GM19240 (cell line): Measurements from ENCODE around the gene CACNA2D1.

Source experiments
- DNase-seq: peaks from one replicate; pipeline ENCODE4 v3.0.0; 2011; ENCODE audit warnings: low spot score; ENCODE audit not compliant: insufficient read length

Gene CACNA2D1

DNA sequence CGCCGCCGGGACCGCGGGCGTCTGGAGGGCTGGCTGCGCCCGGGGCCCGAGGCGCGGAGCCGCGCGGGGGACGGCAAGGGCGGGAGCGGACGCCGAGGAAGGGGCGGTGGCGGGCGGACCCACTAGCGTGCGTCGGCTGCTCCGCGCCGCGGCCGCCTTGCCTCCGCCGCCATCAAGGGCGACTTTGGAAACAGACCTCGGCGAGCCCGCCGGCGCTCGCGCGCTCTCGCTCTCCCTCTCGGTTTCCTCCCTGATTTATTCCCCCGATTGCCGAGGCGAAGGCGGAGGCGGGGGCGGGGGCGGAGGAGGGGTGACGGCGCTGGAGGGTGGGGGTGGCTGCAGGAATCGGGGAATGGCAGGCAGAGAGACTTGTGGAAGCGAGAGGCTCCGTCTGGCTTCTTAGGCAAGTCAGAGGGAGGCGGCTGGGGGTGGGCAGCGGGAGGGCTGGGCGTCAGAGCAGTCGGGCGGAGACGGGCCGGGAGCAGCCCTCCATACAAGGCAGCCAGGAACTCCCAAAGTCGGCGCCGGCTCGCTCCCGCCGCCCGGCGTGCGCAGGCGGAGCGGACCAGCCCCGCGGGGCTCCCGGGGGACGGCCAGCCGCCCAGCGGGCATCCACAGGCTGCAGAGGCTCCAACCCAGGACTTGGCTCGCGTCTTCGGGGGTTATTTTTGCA, at the start of gene CACNA2D1:
CACNA2D1 (minus strand) TSS at position 231 of the 673 bp plus-strand sequence.
- DNase-seq, result no peak

DNA sequence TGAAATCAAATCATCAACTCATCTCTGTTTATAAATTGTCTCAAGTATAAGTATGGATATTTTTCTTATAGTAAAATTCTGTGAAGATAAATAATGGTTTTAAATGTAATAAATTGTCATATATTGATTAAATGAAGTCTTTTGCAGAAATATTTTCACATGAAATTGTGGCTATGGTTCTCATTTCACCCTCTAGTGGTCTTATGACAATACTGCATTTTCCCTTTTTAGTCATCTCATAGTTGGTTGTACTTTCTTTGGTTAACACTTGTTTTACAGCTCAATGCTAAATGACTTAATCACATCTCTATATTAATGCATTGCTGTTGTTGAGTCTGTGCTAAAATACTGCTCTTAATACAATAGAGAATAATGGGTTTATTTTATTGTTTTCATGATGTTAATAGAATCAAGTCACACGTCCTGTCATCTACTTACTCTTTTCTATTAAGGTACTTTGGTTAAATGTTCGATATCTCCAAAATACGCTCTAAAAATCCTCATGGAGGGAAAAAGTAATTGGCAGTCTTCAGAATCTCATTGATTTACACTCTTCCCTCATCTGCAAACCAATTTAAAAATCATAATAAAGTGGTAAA, 38.0 kb upstream of the CACNA2D1 start:
- no peak for DNase-seq

DNA sequence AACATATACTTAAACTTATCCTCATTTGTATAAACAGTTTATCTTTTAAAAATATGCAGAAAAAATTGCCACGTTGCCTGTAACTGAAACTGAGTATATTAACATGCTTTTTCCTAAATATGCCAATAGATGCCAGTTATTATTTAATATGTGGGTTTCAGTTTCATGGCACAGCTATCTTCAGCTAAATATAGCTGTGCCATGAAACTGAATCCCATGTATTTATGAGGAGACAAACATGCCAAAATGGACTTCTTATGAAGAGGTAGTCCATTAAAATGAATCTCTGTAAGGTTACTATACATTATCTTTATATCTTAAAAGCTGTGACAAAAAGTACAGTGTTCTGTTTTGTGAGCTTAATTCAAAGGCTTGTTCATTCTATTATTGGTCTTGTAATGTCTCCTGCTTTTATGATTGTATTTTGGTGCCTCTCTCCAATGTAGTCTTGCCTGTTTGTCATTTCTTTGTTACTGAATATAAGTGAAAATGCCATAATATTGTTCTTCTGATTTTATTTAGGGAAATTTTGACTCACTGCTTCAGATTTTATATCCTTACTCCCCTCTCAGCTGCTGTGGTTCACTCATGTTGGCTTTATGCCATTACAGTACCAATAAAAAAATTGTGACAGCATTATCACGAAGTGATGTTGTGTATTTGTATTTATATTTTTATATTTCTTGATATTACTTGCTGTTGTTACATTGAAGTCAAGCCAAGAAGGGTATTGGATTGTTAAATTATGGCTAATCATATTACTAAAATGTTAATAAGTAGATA, 34.3 kb upstream of the CACNA2D1 start:
- DNase-seq, result no peak

DNA sequence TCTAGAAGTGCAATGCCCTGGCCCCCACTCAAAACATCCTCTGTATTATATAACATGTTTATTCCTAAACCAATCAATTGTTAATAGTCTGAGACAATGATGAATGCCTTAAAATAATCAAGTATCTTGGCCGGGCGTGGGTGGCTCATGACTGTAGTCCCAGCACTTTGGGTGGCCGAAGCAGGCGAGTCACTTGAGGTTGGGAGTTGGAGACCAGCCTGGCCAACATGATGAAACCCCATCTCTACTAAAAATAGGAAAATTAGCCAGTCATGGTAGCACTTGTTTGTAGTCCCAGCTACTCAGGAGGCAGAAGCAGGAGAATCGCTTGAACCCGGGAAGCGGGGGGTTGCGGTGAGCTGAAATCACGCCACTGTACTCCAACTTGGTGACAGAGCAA, 29.4 kb upstream of the CACNA2D1 start:
- DNase-seq, result no peak

DNA sequence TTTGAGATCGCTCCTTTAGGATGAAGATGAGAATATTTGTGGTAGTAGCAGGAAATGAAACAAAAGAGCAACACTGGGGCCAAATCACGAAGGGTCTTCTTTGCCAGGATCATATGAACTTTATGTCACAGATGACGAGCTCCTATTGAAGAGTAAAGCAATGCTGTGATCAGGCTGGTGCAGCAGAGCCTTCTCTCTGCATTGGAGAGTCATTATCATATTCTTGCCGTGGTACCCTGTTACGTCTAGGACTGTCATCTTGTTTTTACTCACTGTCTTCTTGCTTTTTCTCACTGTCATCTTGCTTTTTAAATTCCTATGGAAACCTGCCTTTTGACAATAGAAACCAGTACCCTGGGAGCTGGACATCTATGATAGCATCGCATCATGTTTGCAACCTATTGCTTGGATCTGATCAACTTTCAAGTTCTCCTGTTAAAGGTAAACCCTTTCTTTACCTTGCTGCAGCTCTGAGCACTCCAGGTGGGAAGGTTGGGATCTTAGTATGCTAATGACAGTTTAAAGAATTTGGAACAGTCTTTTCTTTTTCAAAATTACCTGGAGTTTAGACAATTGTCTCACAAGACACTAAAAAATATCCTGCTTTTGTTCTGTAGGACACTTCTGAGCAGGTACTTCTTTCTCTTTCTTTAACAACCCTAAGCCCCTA, 27.9 kb upstream of the CACNA2D1 start:
- no peak for DNase-seq

DNA sequence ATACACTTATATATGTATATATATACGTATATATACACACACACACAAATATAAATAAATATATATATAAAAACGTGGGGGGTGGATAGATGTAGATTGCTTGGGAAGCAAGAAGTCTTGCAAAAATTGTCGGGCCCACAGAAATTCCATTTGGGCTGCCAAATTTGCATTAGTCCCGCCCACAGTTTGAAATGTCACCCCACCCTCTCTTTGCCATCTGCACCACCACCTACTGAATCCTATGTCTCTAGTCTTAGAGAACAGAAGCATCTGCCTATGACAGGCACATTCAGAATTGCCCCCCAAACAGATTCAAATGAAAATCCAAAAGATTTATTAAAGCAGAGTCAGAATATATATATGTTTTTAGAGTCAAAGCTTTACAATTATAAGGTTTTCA, 25.6 kb upstream of the CACNA2D1 start:
- DNase-seq, result no peak

DNA sequence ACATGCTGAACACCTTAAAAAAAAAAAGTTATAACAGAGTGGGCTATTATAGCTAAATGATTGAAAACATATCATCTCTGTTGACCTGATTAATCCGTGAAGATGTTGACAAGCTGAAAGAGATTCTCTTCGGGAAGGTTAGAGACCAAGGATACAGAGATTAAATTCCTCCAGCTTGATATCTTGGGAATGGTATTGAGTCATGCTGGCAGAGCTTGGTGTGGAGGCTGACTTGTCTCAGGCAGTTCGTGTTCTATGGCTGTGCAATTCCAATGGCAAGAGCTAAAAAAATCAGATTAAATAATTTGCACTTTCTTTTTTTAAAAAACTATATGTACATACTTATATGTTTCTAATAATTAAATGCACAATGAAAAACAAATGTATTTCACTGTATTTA, 24.9 kb upstream of the CACNA2D1 start:
- no peak for DNase-seq

DNA sequence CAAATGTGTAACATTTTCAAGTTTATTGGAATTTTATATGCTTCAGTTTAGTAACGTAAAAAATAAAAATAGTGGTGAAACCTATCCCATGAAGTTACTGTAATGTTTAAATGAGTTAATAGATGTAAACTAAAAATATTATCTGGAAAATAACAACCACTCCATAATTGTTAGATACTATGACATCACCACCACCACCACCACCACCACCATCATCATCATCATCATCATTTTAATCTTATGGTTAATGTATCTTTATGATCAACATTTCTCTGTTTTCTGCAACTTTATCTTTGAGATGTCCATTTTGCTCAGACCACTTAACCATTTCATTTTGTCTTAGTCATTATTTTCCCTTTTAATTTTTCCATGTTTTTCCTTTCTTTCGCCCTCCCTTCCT, 23.4 kb upstream of the CACNA2D1 start:
- no peak for DNase-seq

DNA sequence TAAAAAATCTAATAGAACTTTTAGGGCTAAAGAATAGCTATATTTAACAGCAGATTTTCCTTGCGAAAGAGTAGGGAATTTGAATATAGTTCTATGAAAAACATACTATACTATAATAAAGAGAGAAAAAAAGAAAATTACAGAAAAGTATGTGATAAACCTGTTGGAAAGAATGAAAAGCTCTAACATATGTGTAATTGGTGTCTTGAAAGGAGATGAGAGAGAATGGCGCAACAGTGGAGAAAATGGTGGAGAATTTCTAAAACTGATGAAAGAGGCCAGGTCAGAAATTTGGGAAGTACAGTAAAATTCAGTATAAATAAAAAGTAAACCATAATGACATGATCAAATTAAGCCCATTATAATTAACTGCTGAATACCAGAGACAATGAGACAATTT, 20.8 kb upstream of the CACNA2D1 start:
- DNase-seq, result no peak

DNA sequence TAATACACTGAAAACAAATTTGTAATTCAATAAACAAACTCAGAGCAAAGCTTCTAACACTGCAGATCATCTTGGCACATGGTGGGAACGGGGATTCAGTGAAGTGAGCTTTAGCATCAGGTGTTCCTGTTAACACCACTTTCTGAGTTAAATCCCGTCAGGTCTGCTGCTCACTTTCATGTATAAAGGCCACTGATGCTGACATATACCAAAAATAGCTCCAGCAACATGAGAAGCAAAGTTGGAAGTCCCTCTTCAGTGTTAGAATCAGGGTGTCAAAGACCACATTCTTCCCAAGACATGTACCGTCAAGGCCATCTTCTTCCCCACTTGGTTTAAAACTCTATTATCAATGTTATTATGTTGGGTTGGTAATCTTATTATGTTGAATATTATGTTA, 11.7 kb upstream of the CACNA2D1 start:
- DNase-seq, result no peak

DNA sequence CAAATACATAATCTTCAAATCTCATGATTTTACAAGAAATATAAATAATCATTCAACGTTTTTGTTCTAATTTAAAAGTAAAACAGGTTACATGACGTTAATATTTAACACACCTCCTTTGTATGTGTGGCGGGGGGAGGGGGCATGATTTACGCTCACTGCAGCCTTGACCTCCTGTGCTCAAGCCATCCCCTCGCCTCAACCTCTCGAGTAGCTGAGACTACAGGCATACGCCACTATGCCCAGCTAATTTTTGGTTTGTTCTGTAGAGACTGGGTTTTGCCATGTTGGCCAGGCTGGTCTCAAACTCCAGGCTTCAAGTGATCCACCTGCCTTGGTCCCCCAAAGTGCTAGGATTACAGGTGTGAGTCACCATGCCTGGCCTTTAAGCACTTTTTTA, 7.2 kb upstream of the CACNA2D1 start:
- DNase-seq, result no peak

DNA sequence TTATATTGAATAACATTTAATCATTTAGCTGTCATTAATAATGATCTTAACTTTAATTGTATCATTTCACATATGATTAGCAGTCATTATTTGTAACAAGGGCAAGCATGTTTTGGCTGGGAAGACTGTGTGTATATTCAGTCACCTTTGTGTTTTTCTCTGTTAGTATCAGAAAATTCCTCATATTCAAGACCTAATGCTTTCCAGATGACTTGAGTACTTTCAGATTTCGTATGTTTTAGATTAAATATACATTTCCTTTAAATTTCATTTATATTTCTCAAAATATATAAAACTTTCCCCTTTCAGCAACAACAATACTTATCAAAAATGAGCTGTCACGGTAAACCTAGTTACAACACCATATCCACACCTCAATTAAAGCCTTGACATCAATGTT, 6.3 kb upstream of the CACNA2D1 start:
- DNase-seq, result no peak

DNA sequence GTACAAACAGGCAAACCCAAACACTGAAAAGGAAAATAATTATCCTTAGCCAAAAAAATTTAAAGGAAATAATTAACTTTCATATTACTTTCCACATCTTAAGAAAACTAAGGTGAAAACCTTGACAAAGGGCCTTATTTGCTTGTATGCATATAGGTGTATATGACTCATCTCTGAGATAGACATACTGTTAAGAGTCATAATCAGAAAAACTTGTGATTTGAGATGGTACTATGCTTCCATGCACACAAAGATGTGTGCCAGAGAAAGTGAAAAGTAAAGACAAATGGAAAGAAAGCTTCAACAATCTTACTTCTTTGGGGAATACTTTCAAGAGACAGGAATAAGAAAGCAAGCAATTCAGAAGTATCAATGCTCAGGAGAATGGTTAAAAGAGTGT, 3.3 kb upstream of the CACNA2D1 start:
- DNase-seq, result no peak

DNA sequence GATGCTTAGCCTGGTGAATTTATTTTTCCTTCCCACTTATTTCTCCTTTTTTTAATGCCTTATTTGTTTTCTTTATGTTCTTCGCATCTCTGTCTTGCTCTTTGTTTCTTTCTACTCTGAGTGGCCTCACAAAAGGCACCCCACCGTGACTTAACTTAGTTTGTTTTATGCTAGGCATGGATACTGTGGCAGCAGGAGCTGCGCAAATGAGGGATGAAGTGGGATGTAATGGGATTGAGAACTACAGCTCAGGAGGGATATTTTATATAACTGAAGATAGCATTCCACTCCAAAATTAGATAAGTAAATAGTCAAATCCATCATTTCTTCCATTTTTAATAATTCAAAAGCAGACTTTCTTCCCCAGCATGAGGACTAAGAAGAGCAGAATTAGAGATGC, 1.7 kb upstream of the CACNA2D1 start:
- no peak for DNase-seq

DNA sequence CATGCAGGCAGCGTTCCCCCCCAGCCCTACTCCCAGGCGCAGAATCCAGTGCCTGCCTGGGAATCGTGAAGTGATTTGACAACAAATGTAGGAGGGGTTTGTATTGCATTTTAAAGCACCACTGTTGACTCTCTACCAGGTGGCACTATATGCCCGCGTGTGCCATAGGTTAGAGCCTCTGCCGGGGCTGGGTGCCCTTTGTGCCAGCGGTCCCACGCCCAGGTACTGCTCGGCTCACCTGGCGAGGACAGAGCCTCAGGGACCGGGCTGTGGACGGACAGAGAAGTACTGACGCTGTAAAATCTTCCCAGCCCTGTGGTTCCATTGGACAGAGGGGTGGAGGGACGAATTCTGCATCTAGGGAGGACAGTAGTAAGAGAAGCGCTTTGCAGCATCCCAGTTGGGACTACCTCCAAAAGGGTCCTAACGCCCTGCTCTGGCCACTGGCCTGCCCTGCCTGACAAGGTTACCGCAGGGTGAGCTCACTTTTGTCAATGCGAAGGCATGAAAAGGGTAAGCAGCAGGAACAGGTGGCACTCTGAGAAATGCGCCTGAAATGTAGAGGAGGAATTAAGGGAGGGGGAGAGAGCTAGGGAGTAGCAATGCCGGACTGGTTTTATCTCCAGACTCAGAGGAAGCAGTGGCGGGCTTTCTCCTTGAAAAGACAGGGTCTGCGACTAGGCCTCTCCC, 788 bp upstream of the CACNA2D1 start:
- no peak for DNase-seq

DNA sequence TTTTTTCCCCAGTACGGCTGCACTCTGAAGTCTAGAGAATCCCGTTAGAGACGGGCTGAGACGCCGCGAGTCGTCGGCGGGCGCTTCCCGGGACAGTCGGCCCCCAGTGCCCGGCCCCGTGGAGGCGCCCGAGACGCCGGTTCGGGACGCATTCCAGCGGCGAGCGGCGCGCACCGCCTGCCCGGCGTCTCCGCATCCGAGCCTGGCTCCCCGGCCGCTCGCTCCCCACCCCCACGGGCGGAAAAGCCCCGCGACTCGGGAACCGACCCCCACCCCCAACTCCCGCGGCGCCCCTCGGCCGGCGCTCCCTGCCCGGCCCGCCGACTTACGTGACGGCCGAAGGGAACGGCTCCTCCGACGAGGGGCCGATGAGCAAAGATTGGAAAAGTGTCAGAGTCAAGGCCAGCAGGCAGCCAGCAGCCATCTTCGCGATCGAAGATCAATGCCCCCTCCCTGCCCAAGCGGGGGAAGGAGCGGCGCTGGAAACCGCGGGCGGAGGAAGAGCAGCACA, 486 bp downstream of the CACNA2D1 start:
- no peak for DNase-seq

DNA sequence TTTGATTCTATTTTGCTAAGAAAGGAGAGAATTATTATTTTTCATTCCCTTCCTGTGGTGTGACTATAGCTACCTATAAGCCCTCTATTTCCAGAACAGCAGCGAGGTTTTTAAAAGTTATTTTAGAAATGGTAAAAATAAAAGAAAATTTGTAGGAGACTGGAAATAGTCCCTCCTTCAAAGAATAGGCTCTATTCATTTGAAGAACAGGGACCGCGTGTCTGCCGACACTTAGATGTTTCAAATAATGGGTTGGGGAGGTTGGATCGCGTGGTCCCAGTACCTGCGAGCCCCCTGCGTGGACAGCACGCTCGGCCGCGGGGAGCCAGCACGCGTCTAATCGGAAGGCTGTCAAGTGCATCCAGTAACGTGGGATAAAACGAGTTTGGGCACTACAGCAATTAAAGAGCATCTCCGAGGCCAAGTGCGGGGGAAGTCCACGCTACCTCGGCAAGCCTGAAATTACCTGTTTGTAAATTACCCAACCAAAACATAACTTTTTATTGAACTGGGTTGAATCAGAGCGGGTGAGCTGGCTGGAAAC, 1.0 kb downstream of the CACNA2D1 start:
- DNase-seq, result no peak

DNA sequence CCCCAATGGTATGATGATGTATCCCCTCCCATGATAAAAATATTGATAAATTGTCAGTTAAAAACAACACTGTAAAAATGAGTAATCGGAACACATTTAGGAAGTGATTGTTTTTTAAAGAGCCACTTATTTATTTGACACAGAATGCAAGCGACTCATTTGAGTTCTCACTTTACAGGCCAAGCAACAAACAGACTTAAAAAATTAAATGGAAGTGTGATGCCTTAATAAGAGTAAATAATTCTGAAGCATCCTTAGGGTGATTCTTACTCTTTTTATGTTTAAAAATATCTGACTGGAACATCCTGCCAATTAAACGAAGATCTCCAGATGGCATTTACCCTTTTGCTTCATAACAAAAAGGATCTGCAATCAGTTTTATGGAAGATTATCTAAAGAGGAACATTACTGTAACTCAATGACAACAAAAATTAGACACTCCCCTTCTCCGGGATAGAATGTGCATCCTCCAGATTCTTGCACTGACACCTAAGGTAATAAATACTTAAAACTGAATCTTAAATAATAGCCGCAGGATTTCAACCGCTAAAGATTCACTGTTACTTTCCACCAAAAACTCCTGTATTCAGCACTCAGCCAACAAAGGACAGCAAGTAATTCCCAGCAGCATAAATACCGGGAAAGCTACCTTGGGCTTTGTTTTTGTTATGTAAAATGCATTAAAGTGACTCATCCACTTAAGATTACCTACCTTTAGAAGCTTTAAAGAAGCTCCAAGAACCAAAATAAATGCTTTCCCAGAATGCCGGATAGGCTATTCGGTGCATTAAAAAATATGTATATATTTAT, 1.7 kb downstream of the CACNA2D1 start:
- DNase-seq, result no peak

DNA sequence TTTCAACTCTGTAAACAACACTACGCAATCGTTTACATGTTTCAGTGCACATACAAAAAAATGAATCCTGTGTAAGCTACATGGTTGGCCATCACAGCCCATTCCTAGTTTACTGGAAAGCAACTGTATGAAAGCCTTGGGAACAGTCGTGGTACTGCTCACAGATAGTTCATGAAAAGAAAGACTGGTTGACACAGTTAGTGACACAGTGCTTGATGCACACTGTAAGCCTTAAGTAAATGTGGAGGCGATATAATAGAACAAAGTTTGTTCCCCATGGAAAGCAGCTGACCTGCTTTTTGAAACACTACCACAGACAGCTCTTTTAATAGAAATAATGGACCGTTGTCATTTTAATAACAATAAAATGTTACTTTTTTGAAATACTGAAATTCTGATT, 5.1 kb downstream of the CACNA2D1 start:
- DNase-seq, result no peak

DNA sequence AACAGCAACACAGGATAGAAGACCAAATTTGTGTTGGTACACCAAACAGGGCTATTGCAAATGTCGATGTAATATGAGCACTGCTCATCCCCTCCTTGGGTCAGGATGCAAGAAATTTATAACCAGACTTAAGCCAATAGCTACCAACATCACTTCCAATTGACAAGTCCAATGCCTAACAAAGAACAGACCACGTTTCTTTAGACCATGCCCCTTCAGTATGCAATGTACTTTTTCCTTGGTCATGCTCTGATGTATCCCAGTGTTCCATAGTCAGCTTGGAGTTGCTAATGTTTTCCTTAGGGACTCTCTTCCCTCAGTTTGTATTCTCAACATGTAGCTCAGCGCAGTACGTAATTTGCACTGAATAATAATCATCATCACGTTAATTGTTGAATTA, 7.8 kb downstream of the CACNA2D1 start:
- DNase-seq, result no peak
